Stimulated activated CD8-positive, alpha-beta memory T cell treated with anti-CD3 and anti-CD28 coated beads, Interleukin-7, amount 100 ng/mL, for 24 hours (primary cell): ENCODE measurements around the gene TRPC3.
A peak's percentile ranks its signal among the peaks of the same experiment; 100 is the strongest.

Source experiments
- DNase-seq: peaks from one replicate; pipeline ENCODE4 v3.0.0-alpha.2; 2020; ENCODE audit warnings: low read depth

The TRPC3 gene

DNA sequence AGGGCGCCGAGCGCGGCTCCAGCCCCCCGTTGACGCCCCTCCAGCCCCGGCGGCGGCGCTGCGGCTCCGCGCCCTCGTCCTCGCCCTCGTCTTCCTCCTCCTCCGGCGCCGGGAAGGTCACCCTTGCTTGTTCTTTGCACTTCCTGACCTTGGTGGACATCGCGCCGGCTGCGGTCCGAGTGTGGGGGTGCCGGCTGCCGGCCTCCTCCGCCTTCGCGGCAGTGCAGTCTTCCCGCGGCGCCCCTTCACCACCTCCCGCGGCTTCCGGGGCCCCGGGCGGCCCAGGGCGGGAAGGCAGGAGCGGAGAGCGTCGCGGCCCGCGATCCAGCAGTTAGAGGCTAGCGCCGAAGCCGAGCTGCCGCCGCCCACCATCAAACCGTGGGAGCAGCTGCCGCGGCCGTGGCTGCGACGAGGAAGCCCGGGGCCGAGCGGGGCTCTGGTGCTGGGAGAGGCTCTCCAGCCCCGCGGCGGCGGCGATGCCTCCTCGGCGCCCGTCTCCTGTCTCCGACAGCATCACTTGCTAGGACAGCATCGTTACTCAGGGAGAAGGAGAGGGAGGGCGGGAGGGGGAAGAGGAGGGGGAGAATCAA lies at the start of gene TRPC3:
Gene TRPC3 (minus strand): TSS at position 540 of the 590 bp plus-strand sequence. CDS start 380 bp downstream, at position 160.
- DNase-seq, result no peak

DNA sequence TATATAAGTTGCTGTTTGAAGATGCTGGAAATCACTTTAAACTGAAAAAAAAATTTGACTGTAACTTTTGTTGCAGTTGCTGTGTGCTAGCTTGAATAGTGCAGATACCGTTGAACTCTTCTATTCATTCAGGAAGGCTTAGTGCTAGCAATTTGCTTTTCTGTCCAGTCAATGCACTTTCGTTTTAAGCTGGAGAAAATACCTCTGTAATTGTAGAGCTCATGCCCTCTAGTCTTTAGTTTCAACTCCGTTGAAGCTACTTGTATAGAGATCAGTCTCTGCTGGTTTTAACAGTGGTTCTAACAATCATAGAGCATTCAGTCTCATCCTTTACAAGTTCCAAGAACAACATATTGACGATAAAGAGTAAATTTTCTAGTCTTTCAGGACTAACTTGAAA lies 49.0 kb upstream of the TRPC3 start:
- DNase-seq, result no peak

DNA sequence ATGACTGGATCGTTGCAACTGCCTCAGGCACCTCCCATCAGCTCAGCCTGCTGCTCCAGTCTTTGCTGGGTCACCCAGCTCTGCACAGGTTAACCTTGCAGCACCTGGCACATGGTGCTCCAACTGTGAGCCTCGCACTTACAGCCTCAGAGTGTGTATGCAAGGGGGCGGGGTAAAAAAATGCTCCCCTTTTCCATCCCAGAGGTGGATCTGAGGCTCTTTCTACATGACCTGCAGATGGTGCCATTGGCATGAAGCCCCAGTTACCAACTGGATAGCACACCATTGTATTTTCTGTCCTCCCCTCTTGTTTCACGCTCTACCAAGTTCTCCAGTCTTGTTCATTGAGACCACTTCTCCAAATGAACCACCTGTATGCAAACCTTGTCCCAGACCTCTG lies 46.2 kb upstream of the TRPC3 start:
- no peak for DNase-seq

DNA sequence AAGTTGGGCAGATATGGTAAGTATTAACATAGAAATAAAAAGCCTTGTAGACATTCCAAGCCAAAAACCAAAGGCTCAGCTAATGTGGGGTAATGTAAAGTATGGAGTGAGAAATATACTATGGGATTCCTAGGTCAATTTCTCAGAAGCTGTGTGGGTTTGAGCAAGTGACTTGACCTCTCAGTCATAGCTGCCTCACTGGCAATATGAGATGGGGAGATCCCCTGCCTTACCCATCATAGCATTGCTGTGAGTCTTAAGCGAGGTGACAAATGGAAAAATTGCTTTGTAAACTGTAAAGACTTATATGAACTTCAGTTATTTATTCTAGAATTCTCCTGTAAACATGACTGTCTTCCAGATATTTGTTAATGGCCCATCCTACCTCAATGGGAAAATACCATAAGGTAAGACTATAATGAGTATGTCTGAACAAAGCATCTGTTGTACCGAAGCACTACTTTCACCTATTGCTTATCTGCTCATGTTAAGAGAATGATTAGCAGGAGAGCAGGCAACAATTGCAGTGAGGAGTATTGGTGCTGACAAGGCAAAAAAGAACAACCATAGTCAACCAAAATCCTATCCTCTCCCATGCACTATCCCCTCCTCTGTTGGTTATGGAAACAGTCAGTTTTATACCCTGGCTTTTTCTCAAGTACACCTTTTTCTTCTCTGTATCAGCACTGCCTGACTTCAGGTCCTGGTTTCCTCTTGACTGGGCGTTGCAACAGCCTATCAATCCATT lies 44.1 kb upstream of the TRPC3 start:
- DNase-seq, result no peak

DNA sequence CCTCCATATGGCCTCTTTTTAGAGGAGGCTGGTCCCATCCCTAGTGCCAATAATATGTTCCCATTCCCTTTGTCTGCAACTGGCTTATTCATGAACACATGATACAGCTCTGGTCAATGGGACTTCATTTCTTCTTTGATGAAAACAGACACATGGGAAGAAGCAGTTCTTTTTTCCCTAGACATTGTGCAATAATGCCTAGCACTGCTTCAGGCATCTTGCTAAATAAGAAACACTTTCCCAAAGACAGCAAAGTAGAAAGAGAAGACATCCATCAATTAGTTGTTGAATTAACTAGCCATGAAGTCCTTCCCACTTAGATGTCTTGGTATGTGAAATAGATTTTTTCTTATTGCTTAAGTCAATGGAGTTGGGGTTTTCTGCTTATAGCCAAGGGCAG lies 40.1 kb upstream of the TRPC3 start:
- no peak for DNase-seq

DNA sequence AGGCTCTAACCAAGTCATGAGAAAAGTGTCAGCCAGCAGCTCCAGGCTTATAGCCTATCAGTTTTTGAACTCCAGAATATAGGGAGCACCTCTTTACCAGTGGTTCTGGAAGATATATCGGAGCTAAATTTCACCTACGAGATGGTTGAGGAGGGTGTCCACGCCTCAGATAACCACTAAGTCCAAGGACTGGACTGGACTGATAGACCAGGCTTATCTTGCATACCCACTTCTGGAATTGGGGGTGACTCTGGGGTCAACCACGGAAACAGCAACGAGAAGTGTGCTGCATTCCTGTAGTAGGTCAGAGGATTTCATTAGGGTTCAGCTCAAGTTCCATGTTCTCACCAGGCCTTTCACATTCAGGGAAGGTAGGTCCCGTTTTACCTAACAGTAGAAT lies 38.6 kb upstream of the TRPC3 start:
- DNase-seq, result no peak

DNA sequence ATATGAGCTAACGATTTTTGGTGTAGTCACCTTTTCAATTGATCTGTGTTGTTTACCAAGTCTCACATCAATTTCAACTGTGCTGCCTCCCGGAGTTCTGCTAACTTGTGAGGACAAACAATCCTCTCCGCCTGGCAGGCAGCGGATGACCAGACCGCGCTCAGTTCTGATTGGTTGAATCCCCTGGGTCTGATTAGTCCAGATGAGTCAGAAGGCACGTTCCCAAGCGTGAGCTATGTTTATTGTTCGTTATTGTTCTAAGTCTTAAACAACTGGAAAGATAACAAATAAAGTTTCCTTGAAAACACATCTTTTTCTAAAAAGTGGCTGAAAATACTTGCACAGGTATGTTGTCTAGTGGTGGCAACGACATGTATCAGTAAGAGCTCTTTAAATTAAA lies 37.9 kb upstream of the TRPC3 start:
- DNase-seq, result no peak

DNA sequence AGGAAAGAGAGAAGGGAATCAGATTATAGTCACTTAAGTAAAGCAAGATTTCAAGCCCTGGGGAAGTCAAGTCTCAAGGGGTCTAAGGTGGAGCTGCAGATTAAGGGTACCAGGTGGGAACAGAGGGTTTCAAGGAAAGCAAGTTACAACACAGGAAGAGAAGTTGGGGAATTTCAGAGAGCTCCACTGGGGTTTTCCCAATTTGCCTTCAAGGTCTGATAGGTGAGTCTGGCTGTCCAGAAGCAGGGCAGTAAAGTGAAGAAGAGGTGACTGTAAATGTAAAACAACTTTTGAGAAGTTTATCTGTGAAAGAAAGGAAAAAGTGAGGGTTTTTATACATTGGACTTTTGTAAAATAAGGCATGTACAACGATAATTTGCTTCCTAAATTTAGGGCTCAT lies 37.1 kb upstream of the TRPC3 start:
- DNase-seq, result no peak

DNA sequence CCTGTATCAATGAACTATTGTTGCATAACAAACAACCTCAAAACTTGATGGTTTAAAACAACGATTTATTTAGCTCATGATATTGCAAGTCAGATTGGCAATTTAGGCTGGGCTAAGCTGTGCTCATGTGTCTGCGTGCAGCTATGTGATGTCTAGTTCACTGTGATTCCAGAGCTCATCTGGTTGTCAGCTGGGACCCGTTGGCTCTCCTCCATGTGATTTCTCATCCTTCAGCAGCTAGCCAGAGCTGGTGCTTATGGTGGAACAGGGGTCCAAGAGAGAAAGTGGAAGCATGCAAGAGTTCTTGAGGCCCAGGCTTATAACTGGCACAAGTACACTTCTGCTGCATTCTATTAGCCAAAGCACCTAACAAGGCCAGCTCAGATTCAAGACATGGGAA lies 28.8 kb upstream of the TRPC3 start:
- DNase-seq, result no peak

DNA sequence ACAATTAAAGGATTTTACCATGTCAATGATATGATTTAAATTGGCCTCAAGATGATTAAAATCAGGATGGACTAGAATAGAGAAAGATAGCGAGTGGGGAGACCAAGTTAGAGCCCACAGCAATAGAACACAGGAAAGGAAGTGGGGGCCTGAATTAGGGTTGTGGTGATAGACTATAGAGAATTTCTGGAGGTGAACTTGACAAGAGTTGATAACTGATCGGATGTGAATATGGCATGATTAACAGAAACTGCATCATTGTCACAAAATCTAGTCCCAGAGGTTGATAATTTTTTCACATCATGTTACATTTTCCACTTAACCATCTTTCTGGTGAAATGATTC lies 26.3 kb upstream of the TRPC3 start:
- no peak for DNase-seq

DNA sequence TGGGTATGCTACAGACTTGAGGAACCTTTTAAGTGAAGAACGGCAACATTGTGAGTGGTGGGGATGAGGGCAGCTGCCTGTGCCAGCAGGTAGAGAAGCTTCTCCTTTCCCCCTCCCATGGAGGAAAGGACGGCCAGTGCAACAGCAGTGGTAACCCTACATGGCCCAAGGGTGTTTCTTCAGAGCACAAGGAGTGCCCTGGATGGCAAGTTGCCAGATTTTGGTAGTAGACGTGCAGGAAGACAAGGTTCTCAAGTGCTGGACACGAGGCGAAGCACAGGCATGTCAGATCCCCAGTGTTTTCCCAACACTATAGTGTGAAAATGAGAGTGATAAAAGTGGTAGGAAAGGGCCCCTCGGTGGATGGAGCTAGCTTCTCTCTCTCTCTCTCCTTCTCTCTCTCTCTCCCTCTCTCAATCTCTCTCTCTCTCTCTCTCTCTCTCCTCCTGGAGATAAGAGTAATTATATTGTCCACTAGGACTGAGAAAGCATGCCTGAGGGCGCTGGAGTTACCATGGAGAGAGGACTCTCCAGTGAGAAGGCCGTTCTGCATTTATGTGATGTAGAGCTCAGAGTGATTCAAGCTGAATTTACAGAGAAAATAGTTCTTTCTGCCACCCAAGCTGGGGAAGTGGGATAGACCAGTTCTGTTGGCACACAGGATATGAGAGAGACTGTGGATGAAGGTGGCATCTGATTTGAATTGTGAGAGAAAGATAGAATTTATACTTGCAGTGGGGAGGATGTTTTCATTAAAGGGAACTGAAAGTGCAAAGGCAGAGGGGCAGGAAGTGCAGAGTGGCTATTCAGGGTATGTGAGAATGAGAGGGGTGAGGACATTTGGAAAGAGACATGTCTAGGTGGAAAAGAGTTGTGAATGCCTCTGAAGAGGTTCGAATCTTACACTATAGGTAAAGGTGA lies 25.7 kb upstream of the TRPC3 start:
- DNase-seq, result no peak

DNA sequence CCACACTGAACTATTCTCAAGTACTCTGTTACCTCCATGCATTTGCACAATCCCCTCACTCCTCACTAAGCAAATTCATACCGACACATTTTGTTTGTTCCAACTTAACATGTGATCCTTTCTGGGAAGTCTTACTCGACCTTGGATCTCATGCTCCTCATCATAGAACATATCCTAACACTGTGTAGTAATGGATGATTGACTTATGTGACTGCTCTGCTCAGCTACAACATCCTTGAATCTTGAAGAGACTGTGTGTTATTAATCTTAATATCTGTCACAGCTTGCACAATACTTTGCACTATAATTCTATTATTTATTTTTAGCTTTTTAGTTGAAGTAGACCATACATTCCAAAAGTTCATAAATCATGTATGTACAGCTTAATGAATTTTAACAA lies 23.9 kb upstream of the TRPC3 start:
- DNase-seq, result no peak

DNA sequence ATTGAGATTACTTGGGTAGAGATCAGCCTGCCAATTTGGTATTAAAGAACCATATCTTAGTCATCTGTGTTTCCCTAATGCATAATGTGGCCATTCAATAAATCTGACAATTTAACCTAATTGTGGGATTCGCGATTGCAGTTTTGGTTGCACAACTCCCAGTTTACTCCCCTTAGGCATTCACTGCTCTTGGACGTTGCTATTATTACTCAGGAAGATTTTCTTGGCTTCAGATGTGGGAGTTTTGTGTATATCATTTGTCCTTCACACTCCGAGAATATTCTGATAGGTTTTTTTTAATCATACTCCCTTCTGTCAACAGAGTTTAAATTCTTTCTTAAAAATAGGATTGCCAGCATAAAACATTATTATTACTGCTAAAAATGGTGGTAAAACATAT lies 22.0 kb upstream of the TRPC3 start:
- DNase-seq, result no peak

DNA sequence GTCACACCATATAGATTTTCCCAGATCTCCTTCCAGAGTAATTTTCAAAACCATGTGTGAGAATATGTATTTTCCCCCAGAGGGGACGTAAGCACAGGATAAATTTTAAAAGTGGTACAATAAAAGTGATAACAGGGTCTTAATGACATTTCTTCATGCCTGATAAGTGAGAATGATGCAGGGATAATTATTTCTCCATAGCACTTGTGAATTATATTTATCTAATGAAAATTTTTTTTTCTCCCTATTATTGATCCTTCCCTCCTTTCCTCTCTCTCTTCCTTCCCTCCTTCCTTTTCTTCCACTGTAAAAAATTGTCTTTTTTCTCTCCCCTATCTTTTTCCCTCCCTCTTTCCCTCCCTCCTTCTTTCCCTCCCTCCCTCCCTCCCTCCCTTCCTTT lies 17.0 kb upstream of the TRPC3 start:
- no peak for DNase-seq

DNA sequence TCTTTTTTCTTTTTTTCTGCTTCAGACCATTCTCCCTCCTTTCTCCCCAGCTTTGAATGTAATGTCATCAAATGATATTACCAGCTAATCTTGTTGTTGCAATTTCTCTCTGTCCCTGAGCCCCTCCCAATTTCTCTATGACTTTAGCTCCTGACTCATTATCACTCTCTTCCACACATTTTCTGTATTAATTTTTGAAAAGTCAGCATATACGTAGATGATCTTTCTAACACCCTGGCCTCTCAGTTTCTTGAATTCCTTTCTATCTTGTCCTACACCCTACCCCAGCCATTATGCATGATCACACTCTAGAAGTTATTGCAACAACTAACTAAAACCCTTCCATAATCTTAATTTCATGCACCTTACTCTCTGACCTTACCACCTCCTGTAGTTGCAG lies 13.1 kb upstream of the TRPC3 start:
- no peak for DNase-seq

DNA sequence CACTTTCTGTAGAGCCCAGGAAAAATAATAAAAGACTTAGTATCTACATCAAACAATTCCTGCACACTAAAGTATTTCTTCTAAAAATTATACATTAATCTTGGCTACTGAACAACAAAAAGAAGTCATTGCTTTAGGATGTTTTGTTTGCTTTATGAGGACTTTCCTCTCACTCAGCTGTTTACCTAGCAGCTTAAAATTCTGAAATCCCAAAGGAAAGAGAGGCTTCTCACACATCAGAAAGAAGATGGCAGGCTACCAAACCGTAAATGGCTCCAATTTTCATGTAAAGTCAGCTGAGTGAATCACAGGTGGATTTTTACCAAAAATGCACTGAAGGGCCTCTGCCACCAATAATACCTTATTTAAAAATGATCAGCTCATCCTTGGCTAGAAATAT lies 9.0 kb upstream of the TRPC3 start:
- no peak for DNase-seq

DNA sequence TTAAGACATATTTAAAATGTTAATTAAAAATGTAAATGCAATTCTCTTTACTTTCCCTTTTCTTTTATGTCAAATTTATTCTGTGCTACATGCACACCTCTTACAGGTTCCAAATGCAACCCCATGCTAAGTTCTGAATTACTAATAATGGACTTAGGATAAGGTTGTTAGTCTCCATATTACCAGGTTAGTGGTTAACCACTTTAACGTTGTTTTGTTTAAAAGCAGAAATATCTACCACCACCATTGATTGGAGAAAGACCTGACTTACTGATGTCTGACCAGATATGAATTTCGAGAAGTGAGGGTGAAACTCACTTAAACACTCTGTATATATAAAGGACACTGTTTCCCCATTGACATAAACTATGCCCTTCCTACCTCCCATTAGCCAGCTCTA lies 6.9 kb upstream of the TRPC3 start:
- no peak for DNase-seq

DNA sequence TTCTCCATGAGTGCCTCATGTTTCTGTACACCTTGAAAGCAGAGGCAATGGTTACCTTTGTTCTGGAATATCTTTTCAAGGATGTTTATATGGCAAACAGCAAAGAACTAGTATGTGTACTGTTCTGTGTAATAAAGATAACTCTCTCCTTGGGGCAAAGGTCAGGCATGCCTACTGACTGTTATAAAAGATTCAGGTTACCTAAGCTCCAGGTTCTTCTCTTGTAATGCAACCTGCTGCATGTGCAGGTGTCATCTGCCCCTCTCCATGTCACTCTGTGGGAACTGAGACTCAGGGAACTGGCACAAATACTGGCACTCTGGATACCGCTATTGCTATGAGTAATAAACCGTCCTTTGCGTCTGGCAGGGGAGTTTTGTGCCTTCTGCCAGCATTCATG lies 5.4 kb upstream of the TRPC3 start:
- DNase-seq, result no peak

DNA sequence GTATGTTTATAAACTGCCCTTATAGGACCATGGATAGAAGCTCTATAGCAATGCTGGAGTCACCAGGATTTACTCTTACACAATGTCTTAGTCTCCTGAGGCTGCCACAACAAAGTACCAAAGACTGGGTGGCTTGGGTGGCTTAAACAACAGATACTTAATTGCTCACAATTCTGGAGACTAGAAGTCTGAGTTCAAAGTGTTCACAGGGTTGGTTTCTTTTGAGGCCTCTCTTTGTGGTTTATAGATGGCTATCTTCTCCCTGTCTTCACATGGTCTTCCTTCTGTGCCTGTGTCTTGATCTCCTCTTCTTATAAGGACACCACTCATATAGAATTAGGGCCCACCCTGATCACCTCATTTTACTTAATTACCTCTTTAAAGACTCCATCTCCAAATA lies 2.0 kb upstream of the TRPC3 start:
- no peak for DNase-seq

DNA sequence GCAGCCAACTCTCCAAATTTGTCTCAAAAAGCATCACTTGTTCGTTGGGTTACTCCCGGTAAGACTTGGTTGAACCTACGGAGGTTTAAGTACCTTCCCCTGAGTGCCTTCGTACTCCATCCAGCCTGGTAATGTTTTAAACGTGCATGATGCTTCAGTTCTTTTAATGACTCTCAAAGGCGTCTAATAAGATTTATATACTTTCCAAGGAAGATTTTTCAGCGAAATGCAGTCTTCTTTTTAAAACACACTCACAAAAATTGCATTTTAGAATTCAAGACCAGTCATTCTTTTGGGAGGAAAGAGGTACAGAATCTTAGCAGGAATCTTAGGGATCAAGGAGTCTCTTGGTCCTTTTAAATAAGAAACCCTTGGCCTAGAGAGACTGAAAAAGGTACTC lies 430 bp upstream of the TRPC3 start:
- DNase-seq, result no peak

DNA sequence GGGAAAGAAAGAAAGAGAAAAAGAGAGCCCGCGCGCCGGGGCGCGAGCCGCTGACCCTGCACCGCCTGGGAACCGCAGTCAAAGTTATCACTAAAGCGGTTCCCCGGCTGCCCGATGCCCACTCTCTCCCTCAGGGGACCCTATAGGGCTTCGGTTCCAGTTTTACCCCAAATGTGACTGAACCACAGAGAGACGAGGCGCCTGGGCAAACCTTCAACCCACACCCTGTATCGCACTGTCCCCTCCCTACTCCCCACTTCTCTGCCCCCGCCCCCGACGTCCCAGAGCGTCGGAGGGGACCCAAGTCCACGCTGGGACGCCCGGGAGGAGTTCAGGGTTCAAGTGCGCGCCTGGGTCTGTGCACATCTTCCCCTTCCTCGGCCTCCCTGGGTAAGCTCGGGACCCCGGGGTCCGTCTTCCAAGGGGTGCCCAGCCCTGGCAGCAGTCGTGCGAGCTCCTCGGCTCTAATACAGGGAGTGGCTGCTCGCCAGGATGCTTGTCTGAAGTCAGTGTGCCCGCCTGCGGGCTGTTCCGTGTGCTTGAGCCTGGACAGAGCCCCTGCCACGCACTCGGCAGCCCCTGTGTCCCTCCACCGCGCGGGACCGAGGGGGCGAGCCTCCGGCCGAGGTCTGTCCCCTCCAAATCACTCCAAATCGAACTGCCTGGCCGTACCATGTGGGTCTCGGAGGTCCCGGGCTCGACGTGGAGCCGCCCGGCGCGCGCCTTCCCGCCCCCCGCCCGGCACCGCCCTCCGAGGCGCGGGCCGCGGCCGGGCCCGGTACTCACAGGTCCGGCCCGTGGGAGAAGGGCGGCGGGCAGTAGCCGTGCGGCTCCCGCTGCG lies 960 bp downstream of the TRPC3 start:
- no peak for DNase-seq

DNA sequence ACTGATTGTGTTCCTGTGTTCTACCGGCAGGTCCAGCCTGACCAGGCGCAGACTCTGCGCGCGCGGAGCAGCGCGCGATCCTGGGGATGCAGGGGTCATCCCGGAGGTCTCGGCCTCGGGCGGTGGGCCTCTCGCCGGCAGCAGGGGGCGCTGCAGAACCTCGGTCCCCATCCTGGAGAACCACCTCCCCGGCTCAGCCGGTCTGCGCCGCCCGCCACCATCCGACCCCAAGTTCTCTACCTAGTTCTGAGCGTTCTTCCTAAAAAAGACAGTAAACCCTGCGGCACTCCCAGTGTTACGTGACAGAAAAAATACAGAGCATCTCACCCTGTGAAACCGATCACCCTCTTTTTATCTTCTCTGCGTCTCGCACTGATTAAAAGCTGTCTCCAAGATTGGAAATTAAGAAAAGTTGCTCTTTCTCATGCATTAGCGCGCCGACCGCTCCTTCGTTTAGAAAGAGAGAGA lies 1.6 kb downstream of the TRPC3 start:
- DNase-seq, result peak; percentile 86
